ENCODE data around the gene SIGLECL1.

DNA sequence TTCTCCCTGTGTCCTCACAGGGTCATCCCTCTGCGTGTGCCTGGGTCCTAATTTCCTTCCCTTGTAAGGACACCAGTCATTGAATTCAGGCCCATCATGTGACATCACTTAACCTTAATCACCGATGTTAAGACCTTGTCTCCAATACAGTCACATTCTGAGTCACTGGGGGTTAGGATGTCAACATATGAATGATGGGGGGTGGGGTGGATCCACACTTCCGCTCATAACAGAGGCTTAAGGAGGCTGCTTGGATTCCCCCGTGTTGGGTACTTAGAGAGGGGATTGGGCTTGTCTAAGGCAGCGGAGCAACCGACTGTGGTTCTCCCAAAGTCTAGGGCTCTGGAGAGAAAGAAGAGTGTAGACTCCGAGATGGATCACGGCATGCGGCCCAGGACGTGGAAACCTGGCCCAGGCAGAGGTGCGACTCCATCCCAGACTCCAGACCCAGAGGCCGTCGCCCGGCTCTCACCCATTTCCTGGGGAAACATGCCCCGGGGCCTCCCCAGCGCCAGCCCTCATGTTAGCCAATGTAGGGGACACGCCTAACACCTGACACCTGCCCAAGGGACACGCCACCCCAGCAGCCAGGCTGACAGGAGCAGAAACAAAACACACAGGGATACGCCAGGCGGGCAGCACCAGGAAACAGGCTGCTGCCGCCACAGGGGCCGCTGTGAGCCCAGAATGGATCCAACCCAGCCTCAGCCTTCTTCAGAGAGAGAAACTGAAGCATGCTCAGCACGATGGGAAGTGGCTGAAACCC is 43.5 kb downstream of the SIGLECL1 start:
- TF ChIP-seq, protein P1, sequence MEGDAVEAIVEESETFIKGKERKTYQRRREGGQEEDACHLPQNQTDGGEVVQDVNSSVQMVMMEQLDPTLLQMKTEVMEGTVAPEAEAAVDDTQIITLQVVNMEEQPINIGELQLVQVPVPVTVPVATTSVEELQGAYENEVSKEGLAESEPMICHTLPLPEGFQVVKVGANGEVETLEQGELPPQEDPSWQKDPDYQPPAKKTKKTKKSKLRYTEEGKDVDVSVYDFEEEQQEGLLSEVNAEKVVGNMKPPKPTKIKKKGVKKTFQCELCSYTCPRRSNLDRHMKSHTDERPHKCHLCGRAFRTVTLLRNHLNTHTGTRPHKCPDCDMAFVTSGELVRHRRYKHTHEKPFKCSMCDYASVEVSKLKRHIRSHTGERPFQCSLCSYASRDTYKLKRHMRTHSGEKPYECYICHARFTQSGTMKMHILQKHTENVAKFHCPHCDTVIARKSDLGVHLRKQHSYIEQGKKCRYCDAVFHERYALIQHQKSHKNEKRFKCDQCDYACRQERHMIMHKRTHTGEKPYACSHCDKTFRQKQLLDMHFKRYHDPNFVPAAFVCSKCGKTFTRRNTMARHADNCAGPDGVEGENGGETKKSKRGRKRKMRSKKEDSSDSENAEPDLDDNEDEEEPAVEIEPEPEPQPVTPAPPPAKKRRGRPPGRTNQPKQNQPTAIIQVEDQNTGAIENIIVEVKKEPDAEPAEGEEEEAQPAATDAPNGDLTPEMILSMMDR (conservative IDR thresholded peaks at IDR 0.05; ENCODE audit: low read length): no peak
- TF ChIP-seq EZH2phosphoT487 (IDR thresholded peaks at IDR 0.05; ENCODE audit: borderline replicate concordance): no peak

Measured in Loucy (cell line).